ENCODE results near the gene EPHB1.

EPHB1 gene

DNA sequence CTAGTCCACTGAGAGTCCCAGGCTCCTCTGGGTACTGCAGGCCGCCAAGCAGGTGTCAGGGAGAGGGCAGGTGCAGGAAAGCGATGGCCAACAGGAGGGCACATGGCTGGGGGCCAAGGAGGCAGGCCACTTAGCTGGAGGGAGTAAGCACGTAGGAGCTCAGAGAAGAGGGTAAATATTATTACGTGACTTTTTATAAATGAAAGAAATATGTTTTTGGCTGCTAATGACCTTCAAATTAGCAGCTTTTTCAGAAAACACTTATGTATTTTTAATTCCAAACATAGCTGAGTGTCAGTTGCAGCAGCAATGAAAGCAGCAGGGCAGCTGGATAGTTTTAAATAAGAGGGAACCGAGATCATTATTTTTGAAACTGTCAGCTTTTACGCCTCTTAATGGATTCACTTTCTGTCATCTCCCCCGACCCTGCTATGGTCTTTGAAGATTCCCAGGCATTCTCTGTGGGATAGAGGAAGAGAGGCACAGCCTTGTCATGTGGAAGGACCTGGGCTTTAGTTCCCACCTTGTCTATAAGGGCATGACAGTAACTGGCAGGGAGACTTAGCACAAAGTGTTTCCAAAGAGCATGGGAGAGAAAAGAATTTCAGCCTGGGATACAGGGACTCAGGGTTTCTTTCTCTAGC lies 477.1 kb downstream of the EPHB1 start:
- H3K4me3 ChIP-seq (ENCODE audit: low read depth, low read length) = no peak overlapping the region

DNA sequence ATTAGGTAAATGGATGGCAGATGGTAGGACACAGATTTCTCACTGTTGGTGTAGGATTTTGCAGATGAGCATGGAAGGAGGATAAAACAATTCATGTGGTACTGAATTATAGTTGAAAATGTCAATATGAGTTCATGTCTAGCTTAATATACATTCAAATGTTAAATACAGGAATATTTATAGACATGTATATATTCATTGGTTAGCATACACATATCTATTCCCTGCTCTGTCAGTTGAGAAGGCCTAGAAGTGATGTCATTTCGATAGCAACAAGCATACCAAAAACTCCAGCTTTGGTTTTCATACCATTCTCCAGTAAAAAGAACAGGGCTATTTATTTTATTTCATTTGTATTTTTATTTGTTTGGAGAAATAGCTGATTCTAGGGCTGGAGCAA lies 497.1 kb downstream of the EPHB1 start:
- H3K4me3 ChIP-seq (ENCODE audit: low read depth, low read length) = no peak overlapping the region

DNA sequence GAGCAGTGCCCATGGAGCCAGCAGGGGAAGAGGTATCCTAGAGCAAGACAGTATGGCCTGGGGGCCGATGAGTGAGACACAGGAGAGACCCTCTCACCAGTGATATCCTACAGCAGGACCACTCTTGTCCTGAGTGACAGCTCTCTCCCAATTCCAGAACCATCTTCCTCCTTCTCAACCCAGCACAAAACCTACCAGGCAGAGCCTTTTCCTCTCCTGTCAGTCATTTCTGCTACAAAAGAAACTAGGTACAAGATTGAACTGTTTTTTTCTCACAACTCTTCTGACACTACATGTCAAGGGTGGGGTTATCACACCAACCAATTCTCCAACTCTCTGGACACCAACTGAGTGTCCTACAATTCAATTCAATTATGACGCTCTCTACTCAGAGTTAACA lies 506.6 kb downstream of the EPHB1 start:
- no peak overlapping the region for H3K4me3 ChIP-seq (ENCODE audit: low read depth, low read length)

GRCh38 chr3:135304378-135304777 lies 509.3 kb downstream of the EPHB1 start:
- no peak overlapping the region for H3K4me3 ChIP-seq (ENCODE audit: low read depth, low read length)
